OCI-LY7 (cell line): ENCODE data around the gene R3HDML.

ENCODE experiments used
- EZH2phosphoT487 ChIP-seq: fragments of 200-600 bp; sonication (generic); IDR thresholded peaks from 2 replicates; pipeline ENCODE4 v1.6.1; 2018; ENCODE audit warnings: low read depth, borderline replicate concordance, mild to moderate bottlenecking, mixed run types, antibody characterized with exemption, low read length, moderate library complexity, mixed read lengths
- TF ChIP-seq, protein P1 (sequence below): fragments of 200-600 bp; sonication (generic); conservative IDR thresholded peaks from 2 replicates; pipeline ENCODE4 v1.5.1; 2014; ENCODE audit warnings: mild to moderate bottlenecking, antibody characterized with exemption, low read length, moderate library complexity, mixed read lengths

DNA sequence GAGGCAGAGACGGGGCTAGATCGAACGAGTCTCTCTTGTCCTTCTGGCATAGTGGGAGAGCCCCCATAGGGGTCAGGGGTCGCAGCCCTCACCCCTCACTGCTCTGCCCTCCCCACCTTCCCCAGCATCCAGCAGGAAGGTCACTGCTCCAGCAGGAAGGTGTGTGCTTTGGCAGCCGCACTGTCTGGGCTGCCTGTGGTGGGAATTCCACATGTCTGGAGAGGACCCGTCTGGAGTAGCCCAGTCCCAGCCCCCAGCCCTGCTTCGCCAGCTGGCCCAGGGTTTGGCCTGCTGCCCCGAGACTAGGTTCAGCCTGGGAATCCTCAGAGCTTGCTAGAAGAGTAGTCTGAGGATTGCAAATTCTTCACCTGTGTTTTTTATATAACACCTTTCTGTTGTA is 2.5 kb upstream of the R3HDML start:
- TF ChIP-seq, protein P1, sequence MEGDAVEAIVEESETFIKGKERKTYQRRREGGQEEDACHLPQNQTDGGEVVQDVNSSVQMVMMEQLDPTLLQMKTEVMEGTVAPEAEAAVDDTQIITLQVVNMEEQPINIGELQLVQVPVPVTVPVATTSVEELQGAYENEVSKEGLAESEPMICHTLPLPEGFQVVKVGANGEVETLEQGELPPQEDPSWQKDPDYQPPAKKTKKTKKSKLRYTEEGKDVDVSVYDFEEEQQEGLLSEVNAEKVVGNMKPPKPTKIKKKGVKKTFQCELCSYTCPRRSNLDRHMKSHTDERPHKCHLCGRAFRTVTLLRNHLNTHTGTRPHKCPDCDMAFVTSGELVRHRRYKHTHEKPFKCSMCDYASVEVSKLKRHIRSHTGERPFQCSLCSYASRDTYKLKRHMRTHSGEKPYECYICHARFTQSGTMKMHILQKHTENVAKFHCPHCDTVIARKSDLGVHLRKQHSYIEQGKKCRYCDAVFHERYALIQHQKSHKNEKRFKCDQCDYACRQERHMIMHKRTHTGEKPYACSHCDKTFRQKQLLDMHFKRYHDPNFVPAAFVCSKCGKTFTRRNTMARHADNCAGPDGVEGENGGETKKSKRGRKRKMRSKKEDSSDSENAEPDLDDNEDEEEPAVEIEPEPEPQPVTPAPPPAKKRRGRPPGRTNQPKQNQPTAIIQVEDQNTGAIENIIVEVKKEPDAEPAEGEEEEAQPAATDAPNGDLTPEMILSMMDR: no peak
- no peak for TF ChIP-seq EZH2phosphoT487
